CD4-positive, alpha-beta T cell treated with Interleukin-6 at 100 ng/mL for 8 hours (primary cell): ENCODE results near the gene PUS10.
"Not testable (repeated sequence)": the region's sequence is repeated elsewhere in the genome, so short reads cannot be mapped to it uniquely, and the experiment has no call there.

Experiments
- DNase-seq: peaks from one replicate; pipeline ENCODE4 v3.0.0-alpha.2; 2020; ENCODE audit warnings: mixed read lengths, low spot score

The PUS10 gene

DNA sequence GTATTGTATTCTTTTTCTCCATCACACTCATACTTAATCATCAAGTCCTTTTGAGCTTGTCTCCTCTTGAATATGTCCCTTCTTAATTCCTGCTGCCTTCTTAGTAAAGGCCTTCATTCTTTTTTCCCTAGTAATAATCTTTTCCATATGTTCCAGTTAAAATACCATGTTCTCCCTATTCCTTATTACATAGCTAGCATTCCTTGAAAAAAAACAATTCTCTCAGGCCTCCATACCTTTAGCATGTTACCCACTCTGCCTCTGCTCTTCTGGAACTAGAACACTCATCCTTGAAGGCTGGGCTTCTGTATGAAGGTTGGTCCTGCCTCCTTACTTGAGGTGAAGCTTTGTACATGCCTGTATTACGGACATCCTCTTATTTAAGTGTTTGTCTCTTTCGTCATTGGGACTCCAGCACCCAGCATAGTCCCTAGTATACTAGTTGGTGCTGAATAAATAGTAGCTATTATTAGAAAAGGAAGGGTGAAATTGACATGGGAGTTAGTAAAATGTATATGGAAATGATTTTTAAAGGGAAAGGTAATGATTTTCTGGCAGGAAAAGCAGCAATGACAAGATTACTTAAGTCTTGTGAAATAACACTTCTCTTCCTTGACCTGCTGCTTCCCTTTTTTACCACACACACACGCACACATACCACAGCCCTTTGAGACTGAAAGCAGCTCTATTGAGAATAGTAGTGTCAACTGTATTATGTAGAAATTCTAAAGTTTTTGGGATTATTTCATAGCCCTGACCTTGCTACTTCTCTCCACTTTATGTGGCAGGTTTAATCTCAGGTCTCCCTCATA is 91.1 kb downstream of the PUS10 start:
- DNase-seq = no peak

- DNase-seq = no peak
Measured at GRCh38 chr2:60925994-60926740, 91.9 kb downstream of the PUS10 start.

DNA sequence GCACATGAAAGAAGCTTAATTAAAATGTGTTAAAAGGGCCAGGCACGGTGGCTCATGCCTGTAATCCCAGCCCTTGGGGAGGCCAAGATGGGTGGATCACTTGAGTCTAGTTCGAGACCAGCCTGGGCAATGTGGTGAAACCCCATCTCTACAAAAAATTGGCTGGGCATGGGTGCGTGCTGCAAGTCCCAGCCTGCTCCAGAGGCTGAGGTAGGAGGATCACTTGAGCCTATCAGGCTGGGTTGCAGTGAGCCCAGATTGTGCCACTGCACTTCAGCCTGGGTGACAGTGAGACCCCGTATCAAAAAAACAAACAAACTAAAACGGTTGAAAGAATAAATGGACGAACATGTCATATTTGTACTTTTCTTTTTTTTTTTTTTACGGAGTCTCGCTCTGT is 110.7 kb downstream of the PUS10 start:
- DNase-seq = no peak

DNA sequence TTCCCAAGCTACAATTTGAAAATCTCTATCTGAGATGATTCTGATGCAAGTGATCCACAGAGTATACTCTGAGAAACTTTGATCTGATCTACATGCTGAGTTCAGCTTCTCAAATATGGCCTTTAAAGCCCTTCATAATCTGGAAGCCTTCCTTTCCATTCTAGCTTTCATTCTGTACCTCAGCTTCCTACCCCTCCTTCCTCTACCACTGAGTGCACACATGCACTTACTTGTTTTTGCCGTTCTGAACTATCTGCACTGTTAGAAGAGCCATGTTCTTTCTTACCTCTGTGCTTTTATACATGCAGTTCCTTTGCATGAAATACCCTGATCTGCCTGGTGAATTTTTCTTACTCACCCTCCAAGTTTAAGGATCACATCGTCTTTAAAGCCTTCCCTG is 111.7 kb downstream of the PUS10 start:
- no peak for DNase-seq

- DNase-seq = not testable (repeated sequence)
Measured at GRCh38 chr2:60905867-60906266, 112.2 kb downstream of the PUS10 start.

- not testable (repeated sequence) for DNase-seq
Measured at GRCh38 chr2:60901296-60901695, 116.8 kb downstream of the PUS10 start.

DNA sequence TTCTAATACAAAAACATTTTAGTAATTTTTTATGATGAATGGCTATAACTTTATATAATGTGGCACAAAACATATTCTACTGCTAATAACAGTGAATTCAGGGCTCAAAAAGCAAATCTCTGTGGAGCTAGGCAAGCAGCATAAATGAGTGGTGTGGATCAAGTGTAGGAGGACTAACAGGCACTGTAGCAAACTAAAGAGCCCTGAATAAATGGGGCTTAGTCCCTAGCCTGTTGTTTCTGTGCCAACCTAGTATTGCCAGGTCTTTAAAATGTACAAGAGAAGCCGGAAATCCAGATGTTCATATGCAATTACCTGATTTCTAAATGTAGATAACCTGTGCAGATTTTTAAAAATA is 118.2 kb downstream of the PUS10 start:
- DNase-seq = no peak

DNA sequence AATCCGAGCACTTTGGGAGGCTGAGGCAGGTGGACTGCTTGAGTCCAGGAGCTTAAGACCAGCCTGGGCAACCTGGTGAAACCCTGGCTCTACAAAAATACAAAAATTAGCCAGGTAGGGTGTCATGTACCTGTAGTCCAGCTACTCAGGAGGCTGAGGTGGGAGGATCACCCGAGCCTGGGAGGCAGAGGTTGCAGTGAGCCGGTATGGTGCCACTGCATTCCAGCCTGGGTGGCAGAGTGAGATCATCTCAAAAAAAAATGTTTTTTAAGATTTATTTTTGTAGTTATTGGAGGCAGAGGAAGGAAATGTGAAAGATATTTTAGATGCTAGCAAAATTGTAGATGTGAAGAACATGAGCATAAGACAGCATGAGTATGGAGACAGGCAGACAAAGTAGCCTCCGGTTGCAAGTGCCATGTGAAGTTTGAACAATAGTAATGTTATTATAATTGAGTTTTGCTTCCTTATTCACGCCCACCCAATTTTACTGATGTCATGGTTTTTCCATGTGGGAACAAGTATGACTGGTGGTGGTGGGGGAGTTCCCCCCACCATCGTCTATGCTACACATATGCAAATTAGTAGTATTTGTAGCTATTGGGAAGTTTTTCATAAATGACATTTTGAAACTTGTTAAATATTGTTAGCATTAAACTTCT is 118.7 kb downstream of the PUS10 start:
- DNase-seq = no peak

GRCh38 chr2:60898567-60898966 is 119.5 kb downstream of the PUS10 start:
- no peak for DNase-seq
